K562 (cell line): ENCODE measurements around the gene PCDHB8.
"Not testable (repeated sequence)": the region's sequence is repeated elsewhere in the genome, so short reads cannot be mapped to it uniquely, and the experiment has no call there.

Source experiments
- CREM ChIP-seq: IDR thresholded peaks from 2 replicates; pipeline ENCODE4 v1.6.1; 2014; ENCODE audit warnings: antibody characterized with exemption, low read depth
- GTF2F1 ChIP-seq: IDR thresholded peaks from 2 replicates; pipeline ENCODE4 v1.6.1; 2011; ENCODE audit warnings: low read depth, low read length, improper control_type of control experiment
- POLR2A ChIP-seq: fragments of 450-650 bp; conservative IDR thresholded peaks from 2 replicates; pipeline ENCODE4 v1.6.1; 2016
- TF ChIP-seq, protein P1 (sequence below): fragments of 200-600 bp; sonication (generic); IDR thresholded peaks from one replicate; pipeline ENCODE4 v1.6.1; 2012; ENCODE audit warnings: mild to moderate bottlenecking, low read depth, low read length, inconsistent platforms
- TF ChIP-seq, protein P2 (sequence below), 3 experiments: IDR thresholded peaks in 2 of 3; conservative IDR thresholded peaks in 1 of 3; 2 replicates each; pipeline ENCODE4 v1.5.1; 2011 to 2012; ENCODE audit warnings: low read length in 3 of 3, mild to moderate bottlenecking in 3 of 3, control low read depth in 2 of 3, improper control_type of control experiment in 1 of 3, inconsistent platforms in 1 of 3, low read depth in 1 of 3, mixed read lengths in 1 of 3, moderate library complexity in 1 of 3; ENCODE audit not compliant: insufficient read depth in 2 of 3
- TF ChIP-seq, protein P3 (sequence below): sonication (generic); formaldehyde crosslinking; IDR thresholded peaks from 2 replicates; pipeline ENCODE4 v1.8.1; 2023; ENCODE audit warnings: mild to moderate bottlenecking, missing genetic modification reagents, moderate library complexity

DNA sequence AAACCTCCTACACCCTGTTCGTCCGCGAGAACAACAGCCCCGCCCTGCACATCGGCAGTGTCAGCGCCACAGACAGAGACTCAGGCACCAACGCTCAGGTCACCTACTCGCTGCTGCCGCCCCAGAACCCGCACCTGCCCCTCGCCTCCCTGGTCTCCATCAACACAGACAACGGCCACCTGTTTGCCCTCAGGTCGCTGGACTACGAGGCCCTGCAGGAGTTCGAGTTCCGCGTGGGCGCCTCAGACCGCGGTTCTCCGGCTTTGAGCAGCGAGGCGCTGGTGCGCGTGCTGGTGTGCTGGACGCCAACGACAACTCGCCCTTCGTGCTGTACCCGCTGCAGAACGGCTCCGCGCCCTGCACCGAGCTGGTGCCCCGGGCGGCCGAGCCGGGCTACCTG, 20.2 kb upstream of the PCDHB8 start:
- not testable (repeated sequence) for TF ChIP-seq GTF2F1, POLR2A, CREM
- TF ChIP-seq, protein P1, sequence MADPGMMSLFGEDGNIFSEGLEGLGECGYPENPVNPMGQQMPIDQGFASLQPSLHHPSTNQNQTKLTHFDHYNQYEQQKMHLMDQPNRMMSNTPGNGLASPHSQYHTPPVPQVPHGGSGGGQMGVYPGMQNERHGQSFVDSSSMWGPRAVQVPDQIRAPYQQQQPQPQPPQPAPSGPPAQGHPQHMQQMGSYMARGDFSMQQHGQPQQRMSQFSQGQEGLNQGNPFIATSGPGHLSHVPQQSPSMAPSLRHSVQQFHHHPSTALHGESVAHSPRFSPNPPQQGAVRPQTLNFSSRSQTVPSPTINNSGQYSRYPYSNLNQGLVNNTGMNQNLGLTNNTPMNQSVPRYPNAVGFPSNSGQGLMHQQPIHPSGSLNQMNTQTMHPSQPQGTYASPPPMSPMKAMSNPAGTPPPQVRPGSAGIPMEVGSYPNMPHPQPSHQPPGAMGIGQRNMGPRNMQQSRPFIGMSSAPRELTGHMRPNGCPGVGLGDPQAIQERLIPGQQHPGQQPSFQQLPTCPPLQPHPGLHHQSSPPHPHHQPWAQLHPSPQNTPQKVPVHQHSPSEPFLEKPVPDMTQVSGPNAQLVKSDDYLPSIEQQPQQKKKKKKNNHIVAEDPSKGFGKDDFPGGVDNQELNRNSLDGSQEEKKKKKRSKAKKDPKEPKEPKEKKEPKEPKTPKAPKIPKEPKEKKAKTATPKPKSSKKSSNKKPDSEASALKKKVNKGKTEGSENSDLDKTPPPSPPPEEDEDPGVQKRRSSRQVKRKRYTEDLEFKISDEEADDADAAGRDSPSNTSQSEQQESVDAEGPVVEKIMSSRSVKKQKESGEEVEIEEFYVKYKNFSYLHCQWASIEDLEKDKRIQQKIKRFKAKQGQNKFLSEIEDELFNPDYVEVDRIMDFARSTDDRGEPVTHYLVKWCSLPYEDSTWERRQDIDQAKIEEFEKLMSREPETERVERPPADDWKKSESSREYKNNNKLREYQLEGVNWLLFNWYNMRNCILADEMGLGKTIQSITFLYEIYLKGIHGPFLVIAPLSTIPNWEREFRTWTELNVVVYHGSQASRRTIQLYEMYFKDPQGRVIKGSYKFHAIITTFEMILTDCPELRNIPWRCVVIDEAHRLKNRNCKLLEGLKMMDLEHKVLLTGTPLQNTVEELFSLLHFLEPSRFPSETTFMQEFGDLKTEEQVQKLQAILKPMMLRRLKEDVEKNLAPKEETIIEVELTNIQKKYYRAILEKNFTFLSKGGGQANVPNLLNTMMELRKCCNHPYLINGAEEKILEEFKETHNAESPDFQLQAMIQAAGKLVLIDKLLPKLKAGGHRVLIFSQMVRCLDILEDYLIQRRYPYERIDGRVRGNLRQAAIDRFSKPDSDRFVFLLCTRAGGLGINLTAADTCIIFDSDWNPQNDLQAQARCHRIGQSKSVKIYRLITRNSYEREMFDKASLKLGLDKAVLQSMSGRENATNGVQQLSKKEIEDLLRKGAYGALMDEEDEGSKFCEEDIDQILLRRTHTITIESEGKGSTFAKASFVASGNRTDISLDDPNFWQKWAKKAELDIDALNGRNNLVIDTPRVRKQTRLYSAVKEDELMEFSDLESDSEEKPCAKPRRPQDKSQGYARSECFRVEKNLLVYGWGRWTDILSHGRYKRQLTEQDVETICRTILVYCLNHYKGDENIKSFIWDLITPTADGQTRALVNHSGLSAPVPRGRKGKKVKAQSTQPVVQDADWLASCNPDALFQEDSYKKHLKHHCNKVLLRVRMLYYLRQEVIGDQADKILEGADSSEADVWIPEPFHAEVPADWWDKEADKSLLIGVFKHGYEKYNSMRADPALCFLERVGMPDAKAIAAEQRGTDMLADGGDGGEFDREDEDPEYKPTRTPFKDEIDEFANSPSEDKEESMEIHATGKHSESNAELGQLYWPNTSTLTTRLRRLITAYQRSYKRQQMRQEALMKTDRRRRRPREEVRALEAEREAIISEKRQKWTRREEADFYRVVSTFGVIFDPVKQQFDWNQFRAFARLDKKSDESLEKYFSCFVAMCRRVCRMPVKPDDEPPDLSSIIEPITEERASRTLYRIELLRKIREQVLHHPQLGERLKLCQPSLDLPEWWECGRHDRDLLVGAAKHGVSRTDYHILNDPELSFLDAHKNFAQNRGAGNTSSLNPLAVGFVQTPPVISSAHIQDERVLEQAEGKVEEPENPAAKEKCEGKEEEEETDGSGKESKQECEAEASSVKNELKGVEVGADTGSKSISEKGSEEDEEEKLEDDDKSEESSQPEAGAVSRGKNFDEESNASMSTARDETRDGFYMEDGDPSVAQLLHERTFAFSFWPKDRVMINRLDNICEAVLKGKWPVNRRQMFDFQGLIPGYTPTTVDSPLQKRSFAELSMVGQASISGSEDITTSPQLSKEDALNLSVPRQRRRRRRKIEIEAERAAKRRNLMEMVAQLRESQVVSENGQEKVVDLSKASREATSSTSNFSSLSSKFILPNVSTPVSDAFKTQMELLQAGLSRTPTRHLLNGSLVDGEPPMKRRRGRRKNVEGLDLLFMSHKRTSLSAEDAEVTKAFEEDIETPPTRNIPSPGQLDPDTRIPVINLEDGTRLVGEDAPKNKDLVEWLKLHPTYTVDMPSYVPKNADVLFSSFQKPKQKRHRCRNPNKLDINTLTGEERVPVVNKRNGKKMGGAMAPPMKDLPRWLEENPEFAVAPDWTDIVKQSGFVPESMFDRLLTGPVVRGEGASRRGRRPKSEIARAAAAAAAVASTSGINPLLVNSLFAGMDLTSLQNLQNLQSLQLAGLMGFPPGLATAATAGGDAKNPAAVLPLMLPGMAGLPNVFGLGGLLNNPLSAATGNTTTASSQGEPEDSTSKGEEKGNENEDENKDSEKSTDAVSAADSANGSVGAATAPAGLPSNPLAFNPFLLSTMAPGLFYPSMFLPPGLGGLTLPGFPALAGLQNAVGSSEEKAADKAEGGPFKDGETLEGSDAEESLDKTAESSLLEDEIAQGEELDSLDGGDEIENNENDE: not testable (repeated sequence)
- TF ChIP-seq, protein P2, sequence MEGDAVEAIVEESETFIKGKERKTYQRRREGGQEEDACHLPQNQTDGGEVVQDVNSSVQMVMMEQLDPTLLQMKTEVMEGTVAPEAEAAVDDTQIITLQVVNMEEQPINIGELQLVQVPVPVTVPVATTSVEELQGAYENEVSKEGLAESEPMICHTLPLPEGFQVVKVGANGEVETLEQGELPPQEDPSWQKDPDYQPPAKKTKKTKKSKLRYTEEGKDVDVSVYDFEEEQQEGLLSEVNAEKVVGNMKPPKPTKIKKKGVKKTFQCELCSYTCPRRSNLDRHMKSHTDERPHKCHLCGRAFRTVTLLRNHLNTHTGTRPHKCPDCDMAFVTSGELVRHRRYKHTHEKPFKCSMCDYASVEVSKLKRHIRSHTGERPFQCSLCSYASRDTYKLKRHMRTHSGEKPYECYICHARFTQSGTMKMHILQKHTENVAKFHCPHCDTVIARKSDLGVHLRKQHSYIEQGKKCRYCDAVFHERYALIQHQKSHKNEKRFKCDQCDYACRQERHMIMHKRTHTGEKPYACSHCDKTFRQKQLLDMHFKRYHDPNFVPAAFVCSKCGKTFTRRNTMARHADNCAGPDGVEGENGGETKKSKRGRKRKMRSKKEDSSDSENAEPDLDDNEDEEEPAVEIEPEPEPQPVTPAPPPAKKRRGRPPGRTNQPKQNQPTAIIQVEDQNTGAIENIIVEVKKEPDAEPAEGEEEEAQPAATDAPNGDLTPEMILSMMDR (IDR thresholded peaks at IDR 0.05 in 2 of 3, conservative IDR thresholded peaks at IDR 0.05 in 1 of 3; ENCODE audit: insufficient read depth in 2 of 3, low read depth in 1 of 3, low read length in 3 of 3): not testable (repeated sequence)
- TF ChIP-seq, protein P3, sequence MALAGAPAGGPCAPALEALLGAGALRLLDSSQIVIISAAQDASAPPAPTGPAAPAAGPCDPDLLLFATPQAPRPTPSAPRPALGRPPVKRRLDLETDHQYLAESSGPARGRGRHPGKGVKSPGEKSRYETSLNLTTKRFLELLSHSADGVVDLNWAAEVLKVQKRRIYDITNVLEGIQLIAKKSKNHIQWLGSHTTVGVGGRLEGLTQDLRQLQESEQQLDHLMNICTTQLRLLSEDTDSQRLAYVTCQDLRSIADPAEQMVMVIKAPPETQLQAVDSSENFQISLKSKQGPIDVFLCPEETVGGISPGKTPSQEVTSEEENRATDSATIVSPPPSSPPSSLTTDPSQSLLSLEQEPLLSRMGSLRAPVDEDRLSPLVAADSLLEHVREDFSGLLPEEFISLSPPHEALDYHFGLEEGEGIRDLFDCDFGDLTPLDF (CRISPR knock-in tag): not testable (repeated sequence)
